Measurements from ENCODE around the gene CACUL1.
A peak's percentile ranks its signal among the peaks of the same experiment; 100 is the strongest.

CACUL1 gene

DNA sequence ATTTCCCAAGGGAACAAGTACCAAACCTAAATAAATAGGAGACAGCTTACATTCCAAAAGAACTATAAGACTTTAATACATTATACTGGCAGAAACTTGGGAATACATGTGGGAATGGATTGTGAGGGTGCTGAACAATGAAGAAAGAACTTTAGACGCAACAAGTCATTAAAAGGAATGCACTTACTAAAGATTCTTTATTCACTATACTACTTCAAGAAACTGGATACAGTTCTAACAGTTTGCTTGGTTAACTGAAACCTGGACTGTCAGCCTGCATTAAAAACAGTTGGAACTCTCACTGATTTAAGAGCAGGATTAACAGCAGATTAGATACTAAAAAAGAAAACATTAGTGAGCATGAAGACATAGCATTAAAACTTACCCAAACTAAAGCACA is 12.0 kb downstream of the CACUL1 start:
- ATAC-seq: peak; percentile 65
- TF ChIP-seq, protein P1, sequence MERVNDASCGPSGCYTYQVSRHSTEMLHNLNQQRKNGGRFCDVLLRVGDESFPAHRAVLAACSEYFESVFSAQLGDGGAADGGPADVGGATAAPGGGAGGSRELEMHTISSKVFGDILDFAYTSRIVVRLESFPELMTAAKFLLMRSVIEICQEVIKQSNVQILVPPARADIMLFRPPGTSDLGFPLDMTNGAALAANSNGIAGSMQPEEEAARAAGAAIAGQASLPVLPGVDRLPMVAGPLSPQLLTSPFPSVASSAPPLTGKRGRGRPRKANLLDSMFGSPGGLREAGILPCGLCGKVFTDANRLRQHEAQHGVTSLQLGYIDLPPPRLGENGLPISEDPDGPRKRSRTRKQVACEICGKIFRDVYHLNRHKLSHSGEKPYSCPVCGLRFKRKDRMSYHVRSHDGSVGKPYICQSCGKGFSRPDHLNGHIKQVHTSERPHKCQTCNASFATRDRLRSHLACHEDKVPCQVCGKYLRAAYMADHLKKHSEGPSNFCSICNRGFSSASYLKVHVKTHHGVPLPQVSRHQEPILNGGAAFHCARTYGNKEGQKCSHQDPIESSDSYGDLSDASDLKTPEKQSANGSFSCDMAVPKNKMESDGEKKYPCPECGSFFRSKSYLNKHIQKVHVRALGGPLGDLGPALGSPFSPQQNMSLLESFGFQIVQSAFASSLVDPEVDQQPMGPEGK (CRISPR knock-in tag; IDR thresholded peaks at IDR 0.05; ENCODE audit: borderline replicate concordance): no peak
- TF ChIP-seq ZFP30 (CRISPR knock-in tag; IDR thresholded peaks at IDR 0.05) (no peak), ZNF565 (CRISPR knock-in tag; conservative IDR thresholded peaks at IDR 0.05; ENCODE audit: low read depth) (no peak), SNAI2 (CRISPR knock-in tag; IDR thresholded peaks at IDR 0.05) (no peak), TOX (CRISPR knock-in tag; IDR thresholded peaks at IDR 0.05; ENCODE audit: borderline replicate concordance) (no peak), GLIS3 (CRISPR knock-in tag; IDR thresholded peaks at IDR 0.05) (no peak)

DNA sequence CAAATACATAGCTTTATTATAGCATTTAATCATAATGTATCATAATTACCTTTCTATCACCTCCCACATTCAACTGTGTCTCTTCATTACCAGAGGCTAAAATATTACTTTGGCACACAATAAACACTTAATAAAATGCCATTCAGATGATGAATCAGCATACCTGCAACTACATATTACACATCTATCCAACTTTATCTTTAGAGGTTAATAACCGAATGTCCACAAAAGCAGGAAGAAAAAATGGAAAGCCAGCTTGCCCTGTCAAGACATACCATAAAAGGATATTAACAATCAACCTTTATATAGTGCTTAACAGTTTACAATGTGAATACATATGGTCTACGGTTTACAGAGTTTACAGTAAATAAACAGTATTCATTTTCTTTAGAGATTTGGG is 12.7 kb downstream of the CACUL1 start:
- ATAC-seq: no peak

DNA sequence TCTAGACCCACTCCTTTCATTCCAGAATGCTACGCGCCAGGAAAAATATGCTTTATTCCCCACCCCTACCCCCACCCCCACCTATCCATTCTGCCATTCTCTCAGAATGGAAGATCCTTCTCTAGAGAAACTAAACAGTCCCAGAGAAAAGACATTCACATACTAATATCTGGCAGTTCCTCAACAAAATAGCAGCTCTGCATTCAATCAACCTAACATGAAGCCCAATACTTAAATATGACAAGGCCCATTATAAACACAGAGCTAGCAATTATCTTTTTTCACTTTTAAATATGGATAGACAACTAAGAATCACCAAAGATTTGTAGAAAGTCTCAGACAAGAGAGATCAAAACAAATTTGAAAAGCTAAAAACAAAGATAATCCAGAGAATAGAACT is 16.4 kb downstream of the CACUL1 start:
- no peak for ATAC-seq
- TF ChIP-seq ZFP3 (CRISPR knock-in tag; IDR thresholded peaks at IDR 0.05): no peak
- no peak for TF ChIP-seq PPARA (CRISPR knock-in tag; IDR thresholded peaks at IDR 0.05; ENCODE audit: borderline replicate concordance)
- no peak for TF ChIP-seq RARB (CRISPR knock-in tag; IDR thresholded peaks at IDR 0.05)
- peak; percentile 77 for TF ChIP-seq ISL1 (CRISPR knock-in tag; IDR thresholded peaks at IDR 0.05)

More for the DNA sequence above, 12.7 kb downstream of the CACUL1 start:
- TF ChIP-seq, protein P2, sequence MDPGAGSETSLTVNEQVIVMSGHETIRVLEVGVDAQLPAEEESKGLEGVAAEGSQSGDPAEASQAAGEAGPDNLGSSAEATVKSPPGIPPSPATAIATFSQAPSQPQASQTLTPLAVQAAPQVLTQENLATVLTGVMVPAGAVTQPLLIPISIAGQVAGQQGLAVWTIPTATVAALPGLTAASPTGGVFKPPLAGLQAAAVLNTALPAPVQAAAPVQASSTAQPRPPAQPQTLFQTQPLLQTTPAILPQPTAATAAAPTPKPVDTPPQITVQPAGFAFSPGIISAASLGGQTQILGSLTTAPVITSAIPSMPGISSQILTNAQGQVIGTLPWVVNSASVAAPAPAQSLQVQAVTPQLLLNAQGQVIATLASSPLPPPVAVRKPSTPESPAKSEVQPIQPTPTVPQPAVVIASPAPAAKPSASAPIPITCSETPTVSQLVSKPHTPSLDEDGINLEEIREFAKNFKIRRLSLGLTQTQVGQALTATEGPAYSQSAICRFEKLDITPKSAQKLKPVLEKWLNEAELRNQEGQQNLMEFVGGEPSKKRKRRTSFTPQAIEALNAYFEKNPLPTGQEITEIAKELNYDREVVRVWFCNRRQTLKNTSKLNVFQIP (CRISPR knock-in tag; IDR thresholded peaks at IDR 0.05; ENCODE audit: borderline replicate concordance, low read depth): no peak
- TF ChIP-seq, protein P3, sequence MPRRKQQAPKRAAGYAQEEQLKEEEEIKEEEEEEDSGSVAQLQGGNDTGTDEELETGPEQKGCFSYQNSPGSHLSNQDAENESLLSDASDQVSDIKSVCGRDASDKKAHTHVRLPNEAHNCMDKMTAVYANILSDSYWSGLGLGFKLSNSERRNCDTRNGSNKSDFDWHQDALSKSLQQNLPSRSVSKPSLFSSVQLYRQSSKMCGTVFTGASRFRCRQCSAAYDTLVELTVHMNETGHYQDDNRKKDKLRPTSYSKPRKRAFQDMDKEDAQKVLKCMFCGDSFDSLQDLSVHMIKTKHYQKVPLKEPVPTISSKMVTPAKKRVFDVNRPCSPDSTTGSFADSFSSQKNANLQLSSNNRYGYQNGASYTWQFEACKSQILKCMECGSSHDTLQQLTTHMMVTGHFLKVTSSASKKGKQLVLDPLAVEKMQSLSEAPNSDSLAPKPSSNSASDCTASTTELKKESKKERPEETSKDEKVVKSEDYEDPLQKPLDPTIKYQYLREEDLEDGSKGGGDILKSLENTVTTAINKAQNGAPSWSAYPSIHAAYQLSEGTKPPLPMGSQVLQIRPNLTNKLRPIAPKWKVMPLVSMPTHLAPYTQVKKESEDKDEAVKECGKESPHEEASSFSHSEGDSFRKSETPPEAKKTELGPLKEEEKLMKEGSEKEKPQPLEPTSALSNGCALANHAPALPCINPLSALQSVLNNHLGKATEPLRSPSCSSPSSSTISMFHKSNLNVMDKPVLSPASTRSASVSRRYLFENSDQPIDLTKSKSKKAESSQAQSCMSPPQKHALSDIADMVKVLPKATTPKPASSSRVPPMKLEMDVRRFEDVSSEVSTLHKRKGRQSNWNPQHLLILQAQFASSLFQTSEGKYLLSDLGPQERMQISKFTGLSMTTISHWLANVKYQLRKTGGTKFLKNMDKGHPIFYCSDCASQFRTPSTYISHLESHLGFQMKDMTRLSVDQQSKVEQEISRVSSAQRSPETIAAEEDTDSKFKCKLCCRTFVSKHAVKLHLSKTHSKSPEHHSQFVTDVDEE (CRISPR knock-in tag; IDR thresholded peaks at IDR 0.05): no peak
- peak; percentile 28 for TF ChIP-seq ISL1 (CRISPR knock-in tag; IDR thresholded peaks at IDR 0.05)

DNA sequence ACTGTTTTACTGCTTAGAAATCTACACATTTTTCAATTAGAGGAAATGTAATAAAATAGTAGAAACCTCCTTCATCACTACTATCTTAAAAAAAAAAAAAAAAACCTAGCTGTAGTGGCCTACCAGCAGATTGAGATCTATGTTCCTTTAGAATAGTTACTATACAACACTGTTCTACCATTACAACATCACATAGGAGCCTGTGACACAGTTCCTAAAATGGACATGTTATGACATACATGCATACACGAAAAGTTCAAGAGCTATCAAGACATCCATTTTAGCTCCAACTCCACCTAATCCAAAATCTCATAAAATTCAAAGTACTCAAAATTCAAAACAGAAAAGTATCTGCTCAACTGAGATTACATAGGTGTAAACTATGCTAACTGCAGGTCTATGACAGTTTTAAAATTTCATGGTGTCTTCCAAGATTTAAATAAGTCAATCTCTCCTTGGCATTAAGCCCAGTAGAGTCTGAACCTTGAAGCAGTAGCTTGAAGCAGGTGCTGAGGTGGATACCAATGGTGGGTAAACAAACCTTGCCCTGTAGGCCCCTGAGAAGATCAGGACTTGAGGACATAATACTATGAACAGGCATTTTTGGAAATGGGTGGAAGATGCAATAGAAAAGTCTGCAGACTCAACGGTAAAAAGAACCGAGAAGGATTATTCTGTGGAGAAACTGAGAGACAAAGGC is 17.0 kb downstream of the CACUL1 start:
- no peak for ATAC-seq
- TF ChIP-seq ISL1 (CRISPR knock-in tag; IDR thresholded peaks at IDR 0.05) (no peak), GLIS3 (CRISPR knock-in tag; IDR thresholded peaks at IDR 0.05) (no peak), TOX (CRISPR knock-in tag; IDR thresholded peaks at IDR 0.05; ENCODE audit: borderline replicate concordance) (no peak), ZFP3 (CRISPR knock-in tag; IDR thresholded peaks at IDR 0.05) (no peak), TCF4 (CRISPR knock-in tag; IDR thresholded peaks at IDR 0.05; ENCODE audit: borderline replicate concordance) (no peak), ARNTL (CRISPR knock-in tag; IDR thresholded peaks at IDR 0.05; ENCODE audit: borderline replicate concordance, low read depth) (no peak), ESRRG (CRISPR knock-in tag; IDR thresholded peaks at IDR 0.05) (no peak), ZC3H10 (CRISPR knock-in tag; IDR thresholded peaks at IDR 0.05) (no peak), ZNF70 (CRISPR knock-in tag; IDR thresholded peaks at IDR 0.05) (no peak), ZFP30 (CRISPR knock-in tag; IDR thresholded peaks at IDR 0.05) (no peak), CSDC2 (CRISPR knock-in tag; IDR thresholded peaks at IDR 0.05) (no peak), RARB (CRISPR knock-in tag; IDR thresholded peaks at IDR 0.05) (no peak), SNAI2 (CRISPR knock-in tag; IDR thresholded peaks at IDR 0.05) (no peak)
- TF ChIP-seq, protein P4, sequence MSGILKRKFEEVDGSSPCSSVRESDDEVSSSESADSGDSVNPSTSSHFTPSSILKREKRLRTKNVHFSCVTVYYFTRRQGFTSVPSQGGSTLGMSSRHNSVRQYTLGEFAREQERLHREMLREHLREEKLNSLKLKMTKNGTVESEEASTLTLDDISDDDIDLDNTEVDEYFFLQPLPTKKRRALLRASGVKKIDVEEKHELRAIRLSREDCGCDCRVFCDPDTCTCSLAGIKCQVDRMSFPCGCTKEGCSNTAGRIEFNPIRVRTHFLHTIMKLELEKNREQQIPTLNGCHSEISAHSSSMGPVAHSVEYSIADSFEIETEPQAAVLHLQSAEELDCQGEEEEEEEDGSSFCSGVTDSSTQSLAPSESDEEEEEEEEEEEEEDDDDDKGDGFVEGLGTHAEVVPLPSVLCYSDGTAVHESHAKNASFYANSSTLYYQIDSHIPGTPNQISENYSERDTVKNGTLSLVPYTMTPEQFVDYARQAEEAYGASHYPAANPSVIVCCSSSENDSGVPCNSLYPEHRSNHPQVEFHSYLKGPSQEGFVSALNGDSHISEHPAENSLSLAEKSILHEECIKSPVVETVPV (CRISPR knock-in tag; IDR thresholded peaks at IDR 0.05): no peak
- TF ChIP-seq, protein P1 (CRISPR knock-in tag; IDR thresholded peaks at IDR 0.05; ENCODE audit: borderline replicate concordance): no peak
- TF ChIP-seq, protein P5, sequence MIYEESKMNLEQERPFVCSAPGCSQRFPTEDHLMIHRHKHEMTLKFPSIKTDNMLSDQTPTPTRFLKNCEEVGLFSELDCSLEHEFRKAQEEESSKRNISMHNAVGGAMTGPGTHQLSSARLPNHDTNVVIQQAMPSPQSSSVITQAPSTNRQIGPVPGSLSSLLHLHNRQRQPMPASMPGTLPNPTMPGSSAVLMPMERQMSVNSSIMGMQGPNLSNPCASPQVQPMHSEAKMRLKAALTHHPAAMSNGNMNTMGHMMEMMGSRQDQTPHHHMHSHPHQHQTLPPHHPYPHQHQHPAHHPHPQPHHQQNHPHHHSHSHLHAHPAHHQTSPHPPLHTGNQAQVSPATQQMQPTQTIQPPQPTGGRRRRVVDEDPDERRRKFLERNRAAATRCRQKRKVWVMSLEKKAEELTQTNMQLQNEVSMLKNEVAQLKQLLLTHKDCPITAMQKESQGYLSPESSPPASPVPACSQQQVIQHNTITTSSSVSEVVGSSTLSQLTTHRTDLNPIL (CRISPR knock-in tag; IDR thresholded peaks at IDR 0.05; ENCODE audit: low read depth): no peak
